ENCODE results near the gene NXNL2.

The NXNL2 gene

GRCh38 chr9:88579050-88579715, 44.2 kb downstream of the NXNL2 start:
- ATAC-seq, result no peak
- TF ChIP-seq GLIS3 (CRISPR knock-in tag; IDR thresholded peaks at IDR 0.05) (no peak), ZC3H10 (CRISPR knock-in tag; IDR thresholded peaks at IDR 0.05) (no peak)

- TF ChIP-seq TSHZ2 (CRISPR knock-in tag; IDR thresholded peaks at IDR 0.05) (no peak), ZFP30 (CRISPR knock-in tag; IDR thresholded peaks at IDR 0.05) (no peak), PPARA (CRISPR knock-in tag; IDR thresholded peaks at IDR 0.05; ENCODE audit: borderline replicate concordance) (no peak), TCF4 (CRISPR knock-in tag; IDR thresholded peaks at IDR 0.05; ENCODE audit: borderline replicate concordance) (no peak), BACH2 (CRISPR knock-in tag; IDR thresholded peaks at IDR 0.05; ENCODE audit: borderline replicate concordance) (no peak)
- ATAC-seq, result no peak
Measured at GRCh38 chr9:88580961-88581360, 46.0 kb downstream of the NXNL2 start.

- peak; percentile 19; the same call in 1 of the 3 replicates for ATAC-seq
- TF ChIP-seq SNAI2 (CRISPR knock-in tag; IDR thresholded peaks at IDR 0.05) (no peak), CSDC2 (CRISPR knock-in tag; IDR thresholded peaks at IDR 0.05) (no peak), ISL1 (CRISPR knock-in tag; IDR thresholded peaks at IDR 0.05) (no peak), POU6F1 (CRISPR knock-in tag; IDR thresholded peaks at IDR 0.05; ENCODE audit: borderline replicate concordance, low read depth) (no peak), ZNF8 (CRISPR knock-in tag; IDR thresholded peaks at IDR 0.05) (no peak)
Measured at GRCh38 chr9:88583901-88584596, 49.1 kb downstream of the NXNL2 start.

- ATAC-seq, result no peak
- TF ChIP-seq ZNF565 (CRISPR knock-in tag; conservative IDR thresholded peaks at IDR 0.05; ENCODE audit: low read depth) (no peak), TCF4 (CRISPR knock-in tag; IDR thresholded peaks at IDR 0.05; ENCODE audit: borderline replicate concordance) (no peak), RARB (CRISPR knock-in tag; IDR thresholded peaks at IDR 0.05) (no peak), TSHZ2 (CRISPR knock-in tag; IDR thresholded peaks at IDR 0.05) (no peak), CSRNP3 (CRISPR knock-in tag; IDR thresholded peaks at IDR 0.05) (no peak), ARNTL (CRISPR knock-in tag; IDR thresholded peaks at IDR 0.05; ENCODE audit: borderline replicate concordance, low read depth) (no peak), TOX (CRISPR knock-in tag; IDR thresholded peaks at IDR 0.05; ENCODE audit: borderline replicate concordance) (no peak), ZC3H10 (CRISPR knock-in tag; IDR thresholded peaks at IDR 0.05) (no peak), ZNF8 (CRISPR knock-in tag; IDR thresholded peaks at IDR 0.05) (no peak), BACH2 (CRISPR knock-in tag; IDR thresholded peaks at IDR 0.05; ENCODE audit: borderline replicate concordance) (no peak), ISL1 (CRISPR knock-in tag; IDR thresholded peaks at IDR 0.05) (no peak), CREB5 (CRISPR knock-in tag; IDR thresholded peaks at IDR 0.05; ENCODE audit: low read depth) (no peak), ZFP30 (CRISPR knock-in tag; IDR thresholded peaks at IDR 0.05) (no peak), ZNF70 (CRISPR knock-in tag; IDR thresholded peaks at IDR 0.05) (no peak), CSDC2 (CRISPR knock-in tag; IDR thresholded peaks at IDR 0.05) (no peak), ZFP3 (CRISPR knock-in tag; IDR thresholded peaks at IDR 0.05) (no peak), GLIS3 (CRISPR knock-in tag; IDR thresholded peaks at IDR 0.05) (no peak)
Measured at GRCh38 chr9:88585426-88585825, 50.4 kb downstream of the NXNL2 start.
